MM.1S (cell line): ENCODE data around the gene PGA3.

ENCODE experiments used
- DNase-seq: peaks from one replicate; pipeline ENCODE4 v3.0.0-alpha.2; 2015
- H2AFZ ChIP-seq: fragments of 300-600 bp; sonication (generic); 2 replicates; pipeline ENCODE4 v1.6.0; 2016; ENCODE audit warnings: antibody characterized with exemption, low read length
- H3F3A ChIP-seq: fragments of 300-600 bp; sonication (generic); 2 replicates; pipeline ENCODE4 v1.6.1; 2016; ENCODE audit warnings: mild to moderate bottlenecking, antibody characterized with exemption, low read length, moderate library complexity, mixed read lengths; ENCODE audit not compliant: insufficient read depth
- H3K27ac ChIP-seq: fragments of 300-600 bp; sonication (generic); 2 replicates; pipeline ENCODE4 v1.5.1; 2016; ENCODE audit warnings: mild to moderate bottlenecking, low read length
- H3K27me3 ChIP-seq: fragments of 300-600 bp; sonication (generic); replicated peaks from 2 replicates; pipeline ENCODE4 v1.6.0; 2016; ENCODE audit warnings: low read length; ENCODE audit not compliant: insufficient read depth
- H3K36me3 ChIP-seq: fragments of 300-600 bp; sonication (generic); replicated peaks from 2 replicates; pipeline ENCODE4 v1.6.1; 2016; ENCODE audit warnings: mild to moderate bottlenecking, low read length, mixed read lengths; ENCODE audit not compliant: insufficient read depth
- H3K4me1 ChIP-seq: fragments of 300-600 bp; sonication (generic); 2 replicates; pipeline ENCODE4 v1.6.1; 2016; ENCODE audit warnings: low read length, mixed read lengths
- H3K4me2 ChIP-seq: fragments of 300-600 bp; sonication (generic); 2 replicates; pipeline ENCODE4 v1.6.0; 2016; ENCODE audit warnings: low read depth, low read length
- H3K4me3 ChIP-seq: fragments of 300-600 bp; sonication (generic); 2 replicates; pipeline ENCODE4 v1.5.1; 2016; ENCODE audit warnings: low read length, mixed read lengths
- H3K79me2 ChIP-seq: fragments of 300-600 bp; sonication (generic); 2 replicates; pipeline ENCODE4 v1.6.1; 2016; ENCODE audit warnings: mixed run types, low read length, mixed read lengths
- H3K9ac ChIP-seq: fragments of 300-600 bp; sonication (generic); 2 replicates; pipeline ENCODE4 v1.6.1; 2016; ENCODE audit warnings: low read length, mixed read lengths
- H3K9me2 ChIP-seq: fragments of 300-600 bp; sonication (generic); replicated peaks from 2 replicates; pipeline ENCODE4 v1.6.1; 2016; ENCODE audit warnings: mild to moderate bottlenecking, low read length, mixed read lengths; ENCODE audit not compliant: insufficient read depth
- H3K9me3 ChIP-seq: fragments of 300-600 bp; sonication (generic); replicated peaks from 2 replicates; pipeline ENCODE4 v1.6.1; 2016; ENCODE audit warnings: mild to moderate bottlenecking, low read length, mixed read lengths; ENCODE audit not compliant: insufficient read depth
- H4K20me1 ChIP-seq: fragments of 300-600 bp; sonication (generic); 2 replicates; pipeline ENCODE4 v1.6.1; 2016; ENCODE audit warnings: mild to moderate bottlenecking, low read length, moderate library complexity, mixed read lengths; ENCODE audit not compliant: insufficient read depth
- CTCF ChIP-seq: fragments of 300-600 bp; sonication (generic); IDR thresholded peaks from 2 replicates; pipeline ENCODE4 v1.5.1; 2016; ENCODE audit warnings: antibody characterized with exemption, low read length, mixed read lengths
- EZH2 ChIP-seq: fragments of 300-600 bp; sonication (generic); optimal IDR thresholded peaks from 2 replicates; pipeline ENCODE3; 2017; ENCODE audit warnings: low read depth, mild to moderate bottlenecking, antibody characterized with exemption, low read length, mixed read lengths
- EZH2phosphoT487 ChIP-seq: fragments of 300-600 bp; sonication (generic); IDR thresholded peaks from 2 replicates; pipeline ENCODE4 v1.6.1; 2018; ENCODE audit warnings: antibody characterized with exemption, low read length

PGA3 gene

GRCh38 chr11:61171907-61172306 lies 31.4 kb upstream of the PGA3 start:
- no peaks in the 10 kb centered on the region for H3F3A ChIP-seq
- no peaks in the 10 kb centered on the region for H3K79me2 ChIP-seq
- H4K20me1 ChIP-seq: no peaks in the 10 kb centered on the region
- TF ChIP-seq EZH2: no peak
- no peak for TF ChIP-seq EZH2phosphoT487
- TF ChIP-seq CTCF: no peak
- no peak overlapping the region for H2AFZ ChIP-seq
- no peak overlapping the region for H3K4me2 ChIP-seq
- no peak overlapping the region for H3K4me3 ChIP-seq
- no peaks in the 10 kb centered on the region for H3K9me3 ChIP-seq
- no peaks in the 10 kb centered on the region for H3K9me2 ChIP-seq
- no peak overlapping the region for H3K9ac ChIP-seq
- no peaks in the 10 kb centered on the region; the same call in 1 of the 2 replicates for H3K27me3 ChIP-seq
- H3K36me3 ChIP-seq: no peaks in the 10 kb centered on the region
- peaks cover 11% of the 10 kb centered on the region; the same call in 1 of the 2 replicates for H3K4me1 ChIP-seq
- H3K27ac ChIP-seq: no peak overlapping the region
- no peak for DNase-seq

- Histone ChIP-seq H3K4me1 (peaks cover 9% of the 10 kb centered on the region; the same call in 1 of the 2 replicates), H3F3A (no peaks in the 10 kb centered on the region)
- TF ChIP-seq CTCF (no peak), EZH2 (no peak), EZH2phosphoT487 (no peak)
Observed at GRCh38 chr11:61172356-61172755, 31.0 kb upstream of the PGA3 start.

GRCh38 chr11:61172888-61173287 lies 30.4 kb upstream of the PGA3 start:
- H3K27ac ChIP-seq: no peak overlapping the region
- DNase-seq: no peak
- H3K79me2 ChIP-seq: no peaks in the 10 kb centered on the region
- no peaks in the 10 kb centered on the region; the same call in 1 of the 2 replicates for H3K27me3 ChIP-seq
- H3K4me3 ChIP-seq: no peak overlapping the region
- no peak overlapping the region for H2AFZ ChIP-seq
- no peaks in the 10 kb centered on the region for H3K9me2 ChIP-seq
- TF ChIP-seq EZH2phosphoT487 (no peak), CTCF (no peak), EZH2 (no peak)
- no peaks in the 10 kb centered on the region for H3F3A ChIP-seq
- no peak overlapping the region for H3K4me2 ChIP-seq
- no peaks in the 10 kb centered on the region for H3K9me3 ChIP-seq
- peaks cover 4% of the 10 kb centered on the region; the same call in 1 of the 2 replicates for H3K4me1 ChIP-seq
- H4K20me1 ChIP-seq: no peaks in the 10 kb centered on the region
- H3K9ac ChIP-seq: no peak overlapping the region
- H3K36me3 ChIP-seq: no peaks in the 10 kb centered on the region

More at GRCh38 chr11:61172356-61172755, 31.0 kb upstream of the PGA3 start:
- H3K4me3 ChIP-seq: no peak overlapping the region
- no peaks in the 10 kb centered on the region for H3K9me2 ChIP-seq
- H3K36me3 ChIP-seq: no peaks in the 10 kb centered on the region
- H2AFZ ChIP-seq: no peak overlapping the region
- H3K27ac ChIP-seq: no peak overlapping the region
- H3K4me2 ChIP-seq: no peak overlapping the region
- no peaks in the 10 kb centered on the region for H3K79me2 ChIP-seq
- no peak for DNase-seq
- H3K9ac ChIP-seq: no peak overlapping the region
- no peaks in the 10 kb centered on the region; the same call in 1 of the 2 replicates for H3K27me3 ChIP-seq
- H4K20me1 ChIP-seq: no peaks in the 10 kb centered on the region
- H3K9me3 ChIP-seq: no peaks in the 10 kb centered on the region
